ENCODE data around the gene IL27RA. TPM values are rescaled to one million over a fixed set of nuclear protein-coding genes. Genes with fewer than 3 reads are reported as not detected.

IL27RA gene
- total RNA-seq, 1 experiment from 2014 or later = 0.67 TPM

DNA sequence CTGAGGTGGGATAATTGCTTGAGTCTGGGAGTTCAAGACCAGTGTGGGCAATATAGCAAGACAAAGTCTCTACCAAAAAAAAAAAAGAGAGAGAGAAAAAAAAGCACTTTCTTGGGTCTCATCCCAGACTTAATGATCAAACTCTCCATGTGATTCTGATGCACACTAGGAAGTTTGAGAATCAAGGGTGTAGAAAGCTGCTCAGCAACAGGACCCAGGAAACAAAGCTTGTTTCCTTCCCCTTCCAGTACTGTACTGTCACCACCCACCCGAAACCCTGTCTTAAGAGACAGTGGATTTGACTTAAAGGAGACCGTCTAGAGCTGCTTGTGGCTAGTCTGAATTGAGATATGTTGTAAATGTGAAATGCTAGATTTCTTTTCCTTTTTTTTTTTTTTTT lies 46.8 kb downstream of the IL27RA start:
- Histone ChIP-seq H3K36me3 (ENCODE audit: insufficient read depth, low read length) (no peaks in the 10 kb centered on the region), H3K9me3 (ENCODE audit: low read length) (no peaks in the 10 kb centered on the region), H4K20me1 (ENCODE audit: insufficient read depth, low read depth, low read length) (no peaks in the 10 kb centered on the region), H3K4me1 (ENCODE audit: low read length) (peaks cover 37% of the 10 kb centered on the region), H3K27me3 (ENCODE audit: low read length) (no peaks in the 10 kb centered on the region), H3K4me3 (ENCODE audit: low read length) (no peak overlapping the region), H3K4me2 (ENCODE audit: low read depth, low read length, poor library complexity, severe bottlenecking) (no peak overlapping the region), H3K27ac (ENCODE audit: low read length) (no peak overlapping the region), H2AFZ (ENCODE audit: low read length) (no peak overlapping the region), H3K79me2 (ENCODE audit: low read length) (no peaks in the 10 kb centered on the region), H3K9ac (ENCODE audit: low read length) (no peak overlapping the region), H3K9me2 (replicated peaks; ENCODE audit: insufficient read depth, low read length) (no peaks in the 10 kb centered on the region)
- DNase-seq = peak; percentile 35

DNA sequence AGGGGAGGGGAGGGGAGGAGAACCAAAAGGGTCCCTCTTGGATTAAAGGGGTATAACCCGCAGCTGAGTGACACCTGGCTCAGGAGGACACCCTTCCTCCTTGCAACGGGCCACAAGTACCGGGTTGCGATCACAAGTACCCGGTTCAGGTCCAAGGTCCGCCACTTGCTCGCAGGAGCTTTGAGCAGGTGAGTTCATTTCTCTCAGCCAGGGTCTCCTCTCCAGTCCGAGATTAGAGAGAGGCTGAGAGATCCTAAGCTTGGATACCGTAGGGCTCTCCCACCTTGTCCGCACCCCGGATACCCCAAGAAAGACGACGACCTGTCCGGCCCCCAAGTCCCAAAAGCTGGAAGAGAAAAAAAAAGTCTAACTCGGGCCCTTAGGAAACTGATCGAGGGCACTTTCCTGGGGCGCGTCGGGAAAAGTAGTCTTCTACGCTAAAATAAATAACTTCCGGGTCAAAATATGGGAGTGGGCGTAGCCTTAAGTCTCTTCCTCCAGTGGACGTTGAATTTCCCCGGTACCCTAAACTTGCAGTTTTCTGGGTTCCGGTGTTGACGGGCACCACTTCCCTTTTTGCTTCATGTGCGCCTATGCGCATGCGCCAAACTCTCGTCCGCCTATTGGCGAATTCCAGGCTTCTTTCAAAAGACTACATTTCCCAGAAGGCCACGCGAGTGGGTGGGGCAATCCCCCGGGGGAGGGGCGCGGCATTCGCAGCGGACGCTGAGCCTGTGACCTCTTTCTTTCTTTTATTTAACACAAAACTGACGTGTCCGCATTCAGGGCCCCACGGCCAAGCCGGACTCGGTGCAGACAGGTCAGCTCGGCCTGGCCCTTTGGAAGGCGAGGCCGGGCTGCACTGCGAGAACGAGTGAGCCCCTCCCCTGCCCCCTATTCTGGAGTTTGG lies 49.6 kb downstream of the IL27RA start:
- Histone ChIP-seq H3K79me2 (ENCODE audit: low read length) (no peaks in the 10 kb centered on the region), H3K9me3 (ENCODE audit: low read length) (no peaks in the 10 kb centered on the region), H3K27ac (ENCODE audit: low read length) (0 out of 2 replicates have a peak overlapping the region, but pooled peaks have one; percentile 49), H3K4me2 (ENCODE audit: low read depth, low read length, poor library complexity, severe bottlenecking) (peak overlapping the region; percentile 86), H3K9me2 (replicated peaks; ENCODE audit: insufficient read depth, low read length) (no peaks in the 10 kb centered on the region), H3K36me3 (ENCODE audit: insufficient read depth, low read length) (no peaks in the 10 kb centered on the region), H3K4me3 (ENCODE audit: low read length) (peak overlapping the region; percentile 85), H3K4me1 (ENCODE audit: low read length) (peaks cover 20% of the 10 kb centered on the region), H4K20me1 (ENCODE audit: insufficient read depth, low read depth, low read length) (no peaks in the 10 kb centered on the region), H3K27me3 (ENCODE audit: low read length) (no peaks in the 10 kb centered on the region), H3K9ac (ENCODE audit: low read length) (peak overlapping the region; percentile 80), H2AFZ (ENCODE audit: low read length) (peak overlapping the region; percentile 92)
- DNase-seq = peak; percentile 100

DNA sequence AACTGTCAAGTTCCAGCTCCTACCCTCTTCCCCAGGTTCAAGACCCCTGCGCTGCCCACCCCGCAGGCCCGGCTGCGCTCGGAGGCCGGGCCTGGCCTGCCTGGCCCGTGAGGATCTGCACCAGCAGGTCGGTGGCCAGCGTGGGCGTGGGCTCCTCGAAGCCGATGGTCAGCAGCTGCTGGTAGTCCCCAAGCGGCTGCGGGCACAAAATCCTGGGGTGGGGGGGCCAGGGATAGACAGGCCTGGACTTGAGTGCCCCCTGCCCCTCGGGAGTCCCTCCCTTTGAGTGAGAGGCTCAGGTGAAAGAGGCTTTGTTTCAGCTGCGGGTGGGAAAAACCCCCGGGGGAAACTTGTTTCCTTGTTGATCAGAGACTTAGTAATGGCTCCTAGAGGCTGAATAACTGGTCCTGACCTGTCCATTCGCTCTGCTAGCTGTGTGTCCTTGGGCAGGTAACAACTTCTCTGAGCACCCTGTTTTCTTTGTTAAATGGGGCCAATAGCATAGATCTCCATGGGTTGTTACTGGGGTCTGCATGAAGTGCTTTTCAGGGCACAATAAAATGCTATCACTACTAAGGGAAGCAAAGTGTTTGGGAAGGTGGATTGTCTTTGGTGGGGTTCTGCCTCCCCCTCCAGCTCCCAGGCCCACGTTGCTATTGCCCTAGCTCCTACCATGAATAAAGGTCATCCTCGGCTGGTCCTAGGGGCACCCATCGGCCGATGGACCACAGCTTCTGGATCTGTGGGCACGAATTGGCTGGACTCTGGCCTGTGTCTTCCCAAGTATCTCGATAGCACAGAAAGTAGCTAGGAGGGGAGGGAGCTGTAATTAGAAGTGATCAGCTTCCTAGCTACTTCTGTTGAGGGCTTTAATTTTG lies 50.5 kb downstream of the IL27RA start:
- Histone ChIP-seq H3K27me3 (ENCODE audit: low read length) (no peaks in the 10 kb centered on the region), H3K9me3 (ENCODE audit: low read length) (no peaks in the 10 kb centered on the region), H3K9me2 (replicated peaks; ENCODE audit: insufficient read depth, low read length) (no peaks in the 10 kb centered on the region), H4K20me1 (ENCODE audit: insufficient read depth, low read depth, low read length) (no peaks in the 10 kb centered on the region), H3K9ac (ENCODE audit: low read length) (peak overlapping the region; percentile 74), H3K4me3 (ENCODE audit: low read length) (peak overlapping the region; percentile 75), H3K4me2 (ENCODE audit: low read depth, low read length, poor library complexity, severe bottlenecking) (peak overlapping the region; percentile 86), H3K27ac (ENCODE audit: low read length) (no peak overlapping the region), H3K79me2 (ENCODE audit: low read length) (no peaks in the 10 kb centered on the region), H3K4me1 (ENCODE audit: low read length) (peaks cover 20% of the 10 kb centered on the region), H2AFZ (ENCODE audit: low read length) (peak overlapping the region; percentile 87; the same call in 1 of the 2 replicates), H3K36me3 (ENCODE audit: insufficient read depth, low read length) (no peaks in the 10 kb centered on the region)
- no peak for DNase-seq

DNA sequence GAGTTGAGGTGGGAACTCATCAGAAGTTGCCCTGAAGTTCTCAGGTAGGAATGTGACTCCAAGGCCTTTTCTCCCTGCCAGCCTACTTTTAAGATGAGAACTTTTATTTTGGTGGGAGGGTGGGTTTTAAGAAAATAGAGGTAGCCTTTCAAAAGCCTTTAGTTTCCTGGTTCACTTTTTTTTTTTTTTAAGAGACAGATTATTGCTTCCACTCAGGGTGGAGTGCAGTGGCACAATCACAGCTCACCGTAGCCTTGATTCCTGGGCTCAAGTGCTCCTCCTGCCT lies 51.1 kb downstream of the IL27RA start:
- H3K27me3 ChIP-seq (ENCODE audit: low read length) = no peaks in the 10 kb centered on the region
- H3K4me1 ChIP-seq (ENCODE audit: low read length) = peaks cover 20% of the 10 kb centered on the region
- no peak overlapping the region for H3K4me3 ChIP-seq (ENCODE audit: low read length)
- no peak overlapping the region for H3K4me2 ChIP-seq (ENCODE audit: low read depth, low read length, poor library complexity, severe bottlenecking)
- no peak overlapping the region for H3K27ac ChIP-seq (ENCODE audit: low read length)
- H3K9ac ChIP-seq (ENCODE audit: low read length) = no peak overlapping the region
- H3K36me3 ChIP-seq (ENCODE audit: insufficient read depth, low read length) = no peaks in the 10 kb centered on the region
- no peaks in the 10 kb centered on the region for H3K9me3 ChIP-seq (ENCODE audit: low read length)
- DNase-seq = no peak
- no peaks in the 10 kb centered on the region for H3K79me2 ChIP-seq (ENCODE audit: low read length)
- H4K20me1 ChIP-seq (ENCODE audit: insufficient read depth, low read depth, low read length) = no peaks in the 10 kb centered on the region
- no peak overlapping the region for H2AFZ ChIP-seq (ENCODE audit: low read length)
- H3K9me2 ChIP-seq (replicated peaks; ENCODE audit: insufficient read depth, low read length) = no peaks in the 10 kb centered on the region

DNA sequence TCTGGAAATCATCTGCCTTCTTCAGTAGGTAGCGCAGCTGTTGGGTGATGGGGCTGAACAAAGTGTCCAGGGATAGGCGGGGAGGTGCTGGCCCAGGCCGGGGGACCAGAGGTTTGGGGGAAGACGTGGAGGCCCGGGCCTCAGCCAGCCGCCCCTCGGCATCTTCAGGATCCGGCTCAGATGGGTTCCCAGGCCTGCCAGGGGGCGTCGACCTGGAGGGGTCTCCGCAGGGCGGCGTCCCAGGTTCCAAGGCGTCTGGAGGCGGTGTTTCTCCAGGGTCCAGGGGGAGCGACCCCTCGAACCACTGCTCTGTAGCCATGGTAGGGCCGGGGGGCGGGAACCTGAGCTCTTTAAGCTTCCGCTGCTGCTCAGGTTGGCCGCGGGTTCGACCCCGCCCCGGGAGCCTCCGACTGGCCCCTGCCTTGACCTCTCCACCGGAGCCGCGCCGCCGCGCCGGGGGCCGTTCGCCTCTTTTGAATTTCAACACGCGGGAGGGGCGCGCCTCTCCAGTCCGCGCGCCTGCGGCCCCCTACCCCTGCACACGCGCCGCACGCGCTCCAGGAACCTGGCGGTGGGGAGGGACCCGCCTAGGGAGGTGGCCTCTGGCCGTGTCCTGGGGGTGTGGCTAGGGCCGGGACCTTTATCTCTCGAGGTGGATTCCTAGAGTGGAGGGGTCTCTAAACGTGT lies 53.9 kb downstream of the IL27RA start, which contains the start of gene C19orf67:
Gene C19orf67, minus strand, starts transcription at position 475 of the 687 bp plus-strand sequence. Its CDS starts 156 bp downstream, at position 319.
- Histone ChIP-seq H3K4me2 (ENCODE audit: low read depth, low read length, poor library complexity, severe bottlenecking) (no peak within 1 kb of the TSS), H3K4me1 (ENCODE audit: low read length) (peaks cover 25% of the 10 kb centered on the region), H3K79me2 (ENCODE audit: low read length) (peaks cover 14% of the 10 kb centered on the region), H3K9me2 (replicated peaks; ENCODE audit: insufficient read depth, low read length) (no peaks in the 10 kb centered on the region), H2AFZ (ENCODE audit: low read length) (no peak within 1 kb of the TSS), H3K27ac (ENCODE audit: low read length) (no peak within 1 kb of the TSS), H3K9ac (ENCODE audit: low read length) (no peak within 1 kb of the TSS), H4K20me1 (ENCODE audit: insufficient read depth, low read depth, low read length) (no peaks in the 10 kb centered on the region), H3K4me3 (ENCODE audit: low read length) (no peak within 1 kb of the TSS), H3K27me3 (ENCODE audit: low read length) (no peaks in the 10 kb centered on the region), H3K9me3 (ENCODE audit: low read length) (no peaks in the 10 kb centered on the region), H3K36me3 (ENCODE audit: insufficient read depth, low read length) (peaks cover 7% of the 10 kb centered on the region)
- peak; percentile 44 for DNase-seq

DNA sequence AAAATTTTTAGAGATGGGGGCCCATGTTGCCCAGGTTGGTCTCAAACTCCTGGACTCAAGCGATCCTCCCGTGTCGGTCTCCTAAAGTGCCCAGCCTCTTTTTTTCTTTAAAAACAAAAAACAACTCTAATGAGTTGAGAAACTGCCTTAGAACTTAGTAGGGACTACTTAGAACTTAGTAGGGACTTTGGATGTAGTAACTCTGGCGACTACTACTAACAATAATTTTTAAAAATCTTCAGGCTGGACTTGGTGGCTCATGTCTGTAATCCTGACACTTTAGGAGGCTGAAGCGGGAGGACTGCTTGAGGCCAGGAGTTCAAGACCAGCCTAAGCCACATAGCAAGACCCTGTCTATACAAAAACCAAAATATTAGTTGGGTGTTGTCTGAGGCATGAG lies 54.5 kb downstream of the IL27RA start:
- no peaks in the 10 kb centered on the region for H3K27me3 ChIP-seq (ENCODE audit: low read length)
- no peaks in the 10 kb centered on the region for H3K9me3 ChIP-seq (ENCODE audit: low read length)
- no peak overlapping the region for H3K4me3 ChIP-seq (ENCODE audit: low read length)
- peaks cover 18% of the 10 kb centered on the region for H3K4me1 ChIP-seq (ENCODE audit: low read length)
- peaks cover 14% of the 10 kb centered on the region for H3K79me2 ChIP-seq (ENCODE audit: low read length)
- no peaks in the 10 kb centered on the region for H3K9me2 ChIP-seq (replicated peaks; ENCODE audit: insufficient read depth, low read length)
- DNase-seq = peak; percentile 40
- H3K36me3 ChIP-seq (ENCODE audit: insufficient read depth, low read length) = peaks cover 7% of the 10 kb centered on the region
- H3K27ac ChIP-seq (ENCODE audit: low read length) = no peak overlapping the region
- no peak overlapping the region for H3K9ac ChIP-seq (ENCODE audit: low read length)
- no peak overlapping the region for H2AFZ ChIP-seq (ENCODE audit: low read length)
- H4K20me1 ChIP-seq (ENCODE audit: insufficient read depth, low read depth, low read length) = no peaks in the 10 kb centered on the region
- no peak overlapping the region for H3K4me2 ChIP-seq (ENCODE audit: low read depth, low read length, poor library complexity, severe bottlenecking)

DNA sequence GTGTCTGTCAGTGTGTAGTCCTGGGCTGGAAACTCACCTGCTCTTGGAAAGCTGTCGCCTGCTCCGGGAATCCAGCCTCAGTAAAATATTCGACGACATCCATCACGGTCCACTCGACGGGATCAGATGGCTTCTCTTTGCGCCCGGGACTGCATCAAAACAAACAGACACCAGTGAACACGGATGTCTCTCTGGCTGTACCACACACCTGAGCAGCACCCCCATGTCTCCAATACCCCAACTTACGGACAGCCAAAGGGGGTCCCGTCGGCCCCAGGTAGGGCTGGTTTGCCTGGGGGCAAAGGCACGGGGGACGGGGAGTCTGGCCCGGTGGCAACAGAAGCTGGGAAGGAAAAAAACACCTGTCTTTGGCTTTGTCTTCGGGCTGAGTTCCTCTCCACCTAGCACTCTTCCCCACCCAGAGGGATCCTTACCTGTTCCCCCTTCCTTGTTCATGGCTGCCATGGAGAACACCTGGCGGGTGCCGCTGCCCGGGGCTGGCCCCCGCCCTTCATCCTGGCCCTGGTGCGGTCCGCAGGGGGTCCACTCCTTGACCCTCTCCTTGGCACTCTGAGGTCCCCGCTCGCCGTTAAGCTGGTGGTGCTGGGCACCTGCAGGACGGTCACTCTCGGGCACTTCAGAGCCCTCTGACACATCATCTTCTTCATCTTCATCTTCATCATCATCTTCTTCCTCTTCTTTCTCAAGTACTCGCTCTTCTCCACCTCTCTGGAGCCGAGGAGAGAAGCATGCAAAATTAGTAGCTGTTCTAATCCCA lies 57.3 kb downstream of the IL27RA start:
- peak overlapping the region; percentile 79 for H3K4me3 ChIP-seq (ENCODE audit: low read length)

More for the DNA sequence above, 57.3 kb downstream of the IL27RA start:
- Histone ChIP-seq H3K36me3 (ENCODE audit: insufficient read depth, low read length) (peaks cover 7% of the 10 kb centered on the region), H3K4me1 (ENCODE audit: low read length) (peaks cover 20% of the 10 kb centered on the region), H3K27ac (ENCODE audit: low read length) (0 out of 2 replicates have a peak overlapping the region, but pooled peaks have one; percentile 5), H3K9ac (ENCODE audit: low read length) (peak overlapping the region; percentile 74), H4K20me1 (ENCODE audit: insufficient read depth, low read depth, low read length) (no peaks in the 10 kb centered on the region), H3K27me3 (ENCODE audit: low read length) (no peaks in the 10 kb centered on the region), H3K9me2 (replicated peaks; ENCODE audit: insufficient read depth, low read length) (no peaks in the 10 kb centered on the region), H3K79me2 (ENCODE audit: low read length) (peaks cover 14% of the 10 kb centered on the region), H3K9me3 (ENCODE audit: low read length) (peaks cover 4% of the 10 kb centered on the region; the same call in 1 of the 2 replicates), H3K4me2 (ENCODE audit: low read depth, low read length, poor library complexity, severe bottlenecking) (peak overlapping the region; percentile 86), H2AFZ (ENCODE audit: low read length) (no peak overlapping the region)
- DNase-seq = peak; percentile 38

All from Karpas-422 (cell line).